H1 (cell line): ENCODE measurements around the gene NEDD4L. TPM values are rescaled to one million over a fixed set of nuclear protein-coding genes. Genes with fewer than 3 reads are reported as not detected.

Experiments
- CHD7 ChIP-seq: fragments of 300-600 bp; sonication (generic); IDR thresholded peaks from 2 replicates; pipeline ENCODE4 v1.7.1; 2012; ENCODE audit warnings: low read length, moderate library complexity, mild to moderate bottlenecking, inconsistent platforms; ENCODE audit not compliant: insufficient replicate concordance
- CTCF ChIP-seq, 3 experiments: IDR thresholded peaks; 1 replicate in 2 of 3; 2 replicates in 1 of 3; pipeline versions ENCODE4 v1.5.1 to v1.6.1; 2011; ENCODE audit warnings: low read length in 3 of 3, mild to moderate bottlenecking in 3 of 3, inconsistent platforms in 2 of 3, low read depth in 1 of 3, moderate library complexity in 1 of 3; ENCODE audit not compliant: insufficient read depth in 1 of 3; ENCODE audit errors: control extremely low read depth in 1 of 3
- EGR1 ChIP-seq: IDR thresholded peaks from 2 replicates; pipeline ENCODE4 v1.6.1; 2011; ENCODE audit warnings: low read depth, low read length, borderline replicate concordance
- KDM5A ChIP-seq: fragments of 200-600 bp; IDR thresholded peaks from 2 replicates; pipeline ENCODE4 v1.7.1; 2012; ENCODE audit warnings: mild to moderate bottlenecking, low read length, inconsistent platforms, mixed read lengths
- RBBP5 ChIP-seq: IDR thresholded peaks from 2 replicates; pipeline ENCODE4 v1.7.1; 2012; ENCODE audit warnings: low read depth, mild to moderate bottlenecking, inconsistent platforms, low read length, moderate library complexity, borderline replicate concordance
- RNF2 ChIP-seq: fragments of 200-900, 300-1000 bp; sonication (generic); IDR thresholded peaks from 2 replicates; pipeline ENCODE4 v1.7.1; 2016; ENCODE audit warnings: borderline replicate concordance, low read depth, mild to moderate bottlenecking, antibody characterized with exemption, low read length; ENCODE audit not compliant: poor library complexity, severe bottlenecking; ENCODE audit errors: missing control alignments
- SP1 ChIP-seq: IDR thresholded peaks from 2 replicates; pipeline ENCODE4 v1.6.1; 2011; ENCODE audit warnings: low read depth, low read length
- TAF7 ChIP-seq: optimal IDR thresholded peaks from 2 replicates; pipeline ENCODE3; 2011; ENCODE audit warnings: low read depth, mild to moderate bottlenecking, inconsistent platforms, low read length, moderate library complexity, borderline replicate concordance
- polyA plus RNA-seq, 7 experiments: library from polyadenylated mRNA; depleted of rRNA in 3 of 7; stranded (reverse) in 5 of 7; unstranded in 2 of 7; fragments of >200 nt in 5 of 7; fragments of 200-250 nt in 2 of 7; gene quantifications; 1 replicate in 5 of 7; 2 replicates in 1 of 7; 4 replicates in 1 of 7; pipeline versions ENCODE4 v1.2.1 to v1.2.3, GENCODE V29; 2011 to 2013; ENCODE audit warnings: missing spikeins in 2 of 7, mixed read lengths in 2 of 7
- total RNA-seq: library from RNA; stranded (reverse); fragmentation: NEBNext Ultra II Directional; extraction: Animal tissue kit (Norgen Biotek cat#: 25700); gene quantifications from 2 replicates; pipeline ENCODE4 v1.2.1, GENCODE V29; 2021

NEDD4L gene
- total and polyA plus RNA-seq, 2 of the 8 experiments (the other 6 are each of a cell fraction or from before 2014, with no cell fraction given): 37.3 to 69.8 TPM

GRCh38 chr18:58249712-58250111, 205.7 kb downstream of the NEDD4L start (continued):
- TF ChIP-seq CHD7 (no peak), RNF2 (no peak), EGR1 (no peak), TAF7 (no peak), KDM5A (no peak), SP1 (no peak), CTCF (IDR thresholded peaks at IDR 0.05; ENCODE audit: control extremely low read depth in 1 of 3, insufficient read depth in 1 of 3, low read depth in 1 of 3, low read length in 3 of 3) (no peak), RBBP5 (no peak)
